ENCODE measurements around the gene RAB20.

- no peak for TF ChIP-seq CTCF (IDR thresholded peaks at IDR 0.05; ENCODE audit: low read length)
- TF ChIP-seq EZH2 (IDR thresholded peaks at IDR 0.05; ENCODE audit: borderline replicate concordance, low read length): no peak
These were observed 15.1 kb downstream of the RAB20 start for GRCh38 chr13:110546378-110546777.
